NCI-H446 treated with DMSO at 0.1 percent for 48 hours (cell line): ENCODE data around the gene LGALS9.
"Not testable (repeated sequence)": the region's sequence is repeated elsewhere in the genome, so short reads cannot be mapped to it uniquely, and the experiment has no call there.

ENCODE experiments used
- DNase-seq: peaks from one replicate; lab custom pipeline; 2025; lab: John Stamatoyannopoulos, UW

The LGALS9 gene

GRCh38 chr17:27654654-27655524, 23.9 kb downstream of the LGALS9 start:
- DNase-seq, result peak; percentile 10

DNA sequence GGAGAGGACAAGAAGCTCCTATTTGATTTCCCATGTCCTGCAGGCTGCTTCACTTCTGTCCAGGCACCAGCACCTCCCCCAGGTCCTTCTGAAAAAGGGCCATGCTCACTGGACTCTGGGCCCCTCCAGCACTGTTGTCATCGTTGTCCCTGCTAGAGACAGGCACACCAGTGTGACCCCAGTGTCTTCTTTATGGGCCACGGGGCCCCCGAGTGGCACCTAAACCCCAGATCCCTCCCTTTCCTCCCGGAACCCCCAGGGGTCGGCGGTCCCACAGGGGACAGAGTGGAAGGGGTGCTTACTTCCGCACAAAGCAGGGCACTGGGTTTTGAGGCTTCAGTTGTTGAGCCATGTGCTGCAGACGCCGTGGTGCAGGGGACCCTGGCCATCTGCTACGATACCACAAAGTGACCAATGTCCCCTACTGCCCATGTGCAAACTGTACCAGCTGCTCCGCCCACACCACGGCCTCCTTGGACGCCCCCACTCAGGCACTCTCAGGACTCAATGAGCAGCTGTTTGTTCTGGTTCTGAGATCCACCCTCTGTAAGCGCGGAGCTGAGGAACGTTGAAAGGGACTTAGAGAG, 24.6 kb downstream of the LGALS9 start:
- not testable (repeated sequence) for DNase-seq

- not testable (repeated sequence) for DNase-seq
Measured at GRCh38 chr17:27656620-27657019, 25.6 kb downstream of the LGALS9 start.

DNA sequence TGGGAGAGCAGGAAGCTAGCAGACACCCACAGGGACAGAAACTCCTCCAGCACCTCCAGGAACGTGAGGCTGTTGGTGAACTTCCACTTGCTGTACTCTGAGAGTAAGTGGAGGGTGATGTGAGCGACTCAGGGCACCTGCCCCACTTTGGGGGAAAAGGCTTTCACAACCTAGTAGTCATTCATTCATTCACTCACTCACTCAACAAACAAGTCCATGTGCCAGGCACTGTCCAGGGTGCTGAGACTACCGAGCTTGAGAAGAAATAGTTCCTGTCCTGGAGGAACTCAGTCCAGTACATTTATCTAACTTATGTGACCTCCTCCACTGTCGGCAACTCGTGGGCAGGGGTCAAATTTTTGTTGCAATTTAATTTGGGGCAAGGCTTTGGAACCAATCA, 26.6 kb downstream of the LGALS9 start:
- DNase-seq, result no peak

DNA sequence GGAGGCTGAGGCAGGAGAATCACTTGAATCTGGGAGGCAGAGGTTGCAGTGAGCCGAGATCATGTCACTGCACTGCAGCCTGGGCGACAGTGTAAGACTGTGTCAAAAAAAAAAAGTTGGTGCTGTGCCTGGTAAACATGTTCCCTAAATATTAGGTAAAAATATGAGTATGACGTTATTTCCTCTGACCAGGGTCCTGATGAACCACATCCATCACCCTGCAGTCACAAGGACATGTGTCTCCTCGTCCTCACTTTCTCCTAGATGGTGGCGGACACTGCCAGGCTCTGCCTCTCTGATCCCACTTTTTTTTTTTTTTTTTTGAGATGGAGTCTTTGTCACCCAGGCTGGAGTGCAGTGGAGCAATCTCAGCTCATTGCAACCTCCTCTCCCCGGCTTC, 28.7 kb downstream of the LGALS9 start:
- DNase-seq, result no peak

DNA sequence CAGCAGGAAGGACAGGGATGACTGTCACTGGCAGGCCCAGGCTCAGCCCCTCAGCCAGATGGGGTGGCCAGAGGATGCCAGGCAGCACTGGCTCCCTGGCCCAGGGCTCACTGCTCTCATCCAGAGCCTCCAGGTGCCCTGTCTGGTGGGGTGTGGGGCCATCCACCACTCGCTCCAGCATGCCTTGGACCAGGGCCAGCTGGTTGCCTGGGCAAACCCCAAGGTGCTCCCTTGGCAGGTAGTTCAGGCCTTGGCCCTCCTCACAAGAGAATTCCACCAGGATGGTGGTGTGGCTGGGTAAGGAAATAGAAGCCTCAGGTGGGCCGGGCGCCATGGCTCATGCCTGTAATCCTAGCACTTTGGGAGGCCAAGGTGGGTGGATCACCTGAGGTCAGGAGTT, 29.4 kb downstream of the LGALS9 start:
- no peak for DNase-seq

- DNase-seq, result no peak
Measured at GRCh38 chr17:27663936-27664605, 33.1 kb downstream of the LGALS9 start.

DNA sequence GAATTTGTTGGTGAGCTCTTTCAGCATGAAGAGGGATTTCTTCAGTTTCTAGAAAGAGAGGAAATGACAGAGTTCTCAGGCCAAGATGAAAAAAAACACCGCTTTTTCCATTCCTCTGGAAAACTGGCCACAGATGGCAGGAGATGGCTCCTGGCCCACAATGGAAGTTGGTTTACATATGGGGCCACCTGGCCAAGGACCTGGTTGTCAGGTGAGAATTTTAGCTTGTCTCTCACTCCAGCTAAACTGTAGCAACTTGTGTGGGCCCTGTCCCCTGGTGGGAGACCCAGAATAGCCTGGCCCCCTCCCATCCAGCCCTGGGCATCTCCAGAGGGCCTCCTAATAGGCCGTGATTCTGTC, 33.6 kb downstream of the LGALS9 start:
- no peak for DNase-seq

DNA sequence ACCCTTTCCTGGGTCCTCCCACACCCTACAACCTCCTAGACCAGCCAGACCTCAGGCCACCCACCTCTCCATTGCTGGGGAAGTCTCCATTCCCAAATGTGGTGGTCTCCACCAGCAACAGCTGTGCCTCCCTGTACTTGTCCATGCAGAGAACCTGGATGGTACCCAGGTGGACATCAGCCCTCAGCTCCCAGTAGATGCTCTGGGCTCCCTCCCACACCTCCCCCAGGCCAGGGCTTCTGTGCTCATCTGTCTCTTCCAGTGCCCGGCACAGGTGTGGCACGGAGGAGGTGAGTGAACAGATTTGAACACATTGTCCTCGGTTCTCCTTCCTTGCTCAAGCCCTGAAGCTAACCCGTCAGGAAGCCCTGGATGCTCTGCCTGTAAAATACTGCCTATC, 34.6 kb downstream of the LGALS9 start:
- DNase-seq, result no peak

GRCh38 chr17:27666270-27666669, 35.3 kb downstream of the LGALS9 start:
- DNase-seq, result not testable (repeated sequence)

- DNase-seq, result no peak
Measured at GRCh38 chr17:27666831-27667560, 36.0 kb downstream of the LGALS9 start.

GRCh38 chr17:27667656-27668487, 36.9 kb downstream of the LGALS9 start:
- DNase-seq, result no peak

DNA sequence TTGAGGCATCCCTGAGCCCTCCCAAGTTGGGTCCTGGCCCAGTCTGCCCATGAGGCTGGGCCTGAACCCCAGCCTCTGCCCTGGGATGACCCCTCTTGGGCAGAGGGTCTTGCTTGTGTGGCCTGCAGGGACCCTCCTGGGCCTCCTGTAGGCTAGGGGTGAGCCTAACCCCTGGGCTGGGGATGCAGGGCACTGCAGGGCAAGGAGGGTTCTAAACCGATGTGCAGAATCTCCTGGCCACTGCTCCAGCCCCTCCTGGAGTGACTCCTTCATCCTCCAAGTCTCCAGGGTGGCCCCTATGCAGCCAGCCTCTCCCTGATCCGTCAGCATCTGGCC, 37.5 kb downstream of the LGALS9 start:
- DNase-seq, result no peak

- no peak for DNase-seq
Measured at GRCh38 chr17:27669136-27669535, 38.1 kb downstream of the LGALS9 start.

DNA sequence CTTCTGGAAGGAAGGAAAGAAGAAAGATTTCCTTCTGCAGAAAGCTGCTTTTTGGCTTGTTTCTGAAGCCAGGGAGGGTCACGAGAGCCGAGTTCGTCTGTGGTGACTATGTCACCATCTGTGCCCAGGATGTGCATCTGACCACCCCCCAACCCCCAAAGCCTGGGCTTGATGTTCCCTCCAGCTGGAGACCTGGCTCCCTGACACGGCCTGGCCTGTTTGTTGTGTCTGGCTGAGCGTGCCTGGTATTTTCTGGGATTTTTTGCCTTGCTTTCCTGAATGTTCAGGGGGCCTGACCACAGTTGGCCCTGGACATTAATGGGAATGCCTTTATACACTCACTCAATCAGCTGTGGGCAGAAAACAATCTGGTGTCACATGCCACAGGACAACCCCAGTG, 38.9 kb downstream of the LGALS9 start:
- no peak for DNase-seq

DNA sequence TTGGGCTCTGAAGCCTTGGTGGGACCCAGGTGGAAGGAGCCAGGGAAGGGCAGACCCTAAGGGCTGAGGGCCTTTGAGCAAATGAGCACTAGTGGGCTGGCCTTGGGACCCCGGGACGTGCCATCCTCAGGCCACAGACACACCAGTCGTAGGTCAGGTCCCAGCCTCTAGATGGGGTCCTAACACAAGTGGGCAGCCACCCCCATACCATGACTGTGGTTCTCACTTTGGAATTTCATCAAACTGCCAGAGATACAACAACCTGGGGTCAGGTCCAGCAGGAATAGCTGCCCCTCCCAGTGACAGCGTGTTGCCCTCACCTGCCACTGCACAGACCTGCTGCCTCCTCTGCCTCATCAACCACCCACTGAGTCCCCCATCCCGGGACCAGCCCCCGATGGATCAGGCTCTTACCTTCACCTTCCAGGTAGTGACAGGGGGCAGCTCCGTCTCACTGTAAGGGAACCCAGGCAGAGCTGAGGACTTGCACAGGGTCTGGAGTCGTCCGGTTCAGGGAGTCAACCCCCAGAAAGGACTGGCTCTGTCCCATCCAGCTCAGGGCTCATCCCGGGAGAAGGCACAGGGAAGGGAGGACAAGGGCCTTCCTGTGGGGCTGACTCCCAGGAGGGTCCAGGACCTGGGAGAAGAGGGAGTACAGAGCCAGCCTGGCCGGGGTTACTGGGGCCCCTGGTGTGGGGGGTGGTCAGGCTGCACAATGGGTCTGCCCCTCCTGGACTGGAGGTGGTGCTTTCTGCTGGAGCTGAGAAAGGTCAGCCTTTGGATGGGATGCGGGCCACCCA, 40.0 kb downstream of the LGALS9 start:
- DNase-seq, result no peak

DNA sequence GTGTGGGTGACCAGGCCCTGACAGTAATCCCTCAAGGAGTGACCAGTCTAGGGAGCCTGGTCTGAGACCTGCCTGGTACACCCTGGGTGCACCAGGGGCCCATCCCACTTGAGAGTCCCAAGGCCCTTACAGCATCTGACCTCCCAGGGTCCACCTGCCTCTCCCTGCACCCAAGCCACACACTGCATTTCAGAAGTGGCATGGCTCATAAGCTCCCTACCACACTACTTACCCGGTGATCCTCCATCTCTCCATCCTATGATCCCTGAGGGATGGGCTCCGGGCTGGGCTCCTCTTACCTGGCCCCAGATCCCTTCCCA, 40.6 kb downstream of the LGALS9 start:
- DNase-seq, result no peak

- DNase-seq, result not testable (repeated sequence)
Measured at GRCh38 chr17:27671977-27672480, 41.0 kb downstream of the LGALS9 start.

DNA sequence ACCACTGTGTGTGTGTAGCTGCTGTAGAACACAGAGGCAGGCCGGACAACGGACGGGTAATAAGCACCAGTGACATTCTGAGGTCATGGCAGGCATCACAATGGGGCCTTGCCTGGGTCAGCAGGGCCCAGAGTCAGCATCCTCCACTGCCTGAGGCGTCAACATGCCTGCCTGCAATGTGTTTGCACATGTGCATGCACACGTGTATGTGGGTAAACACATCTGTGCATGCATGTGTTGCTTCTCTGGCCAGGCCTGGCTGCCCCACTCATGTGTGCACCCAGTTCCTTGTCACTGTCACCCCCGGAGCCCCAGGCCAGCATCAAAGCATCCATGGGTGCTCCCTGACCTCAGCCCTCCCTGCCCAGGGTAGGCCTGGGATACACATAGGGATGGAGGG, 43.3 kb downstream of the LGALS9 start:
- DNase-seq, result no peak

GRCh38 chr17:27677191-27677590, 46.2 kb downstream of the LGALS9 start:
- DNase-seq, result no peak

DNA sequence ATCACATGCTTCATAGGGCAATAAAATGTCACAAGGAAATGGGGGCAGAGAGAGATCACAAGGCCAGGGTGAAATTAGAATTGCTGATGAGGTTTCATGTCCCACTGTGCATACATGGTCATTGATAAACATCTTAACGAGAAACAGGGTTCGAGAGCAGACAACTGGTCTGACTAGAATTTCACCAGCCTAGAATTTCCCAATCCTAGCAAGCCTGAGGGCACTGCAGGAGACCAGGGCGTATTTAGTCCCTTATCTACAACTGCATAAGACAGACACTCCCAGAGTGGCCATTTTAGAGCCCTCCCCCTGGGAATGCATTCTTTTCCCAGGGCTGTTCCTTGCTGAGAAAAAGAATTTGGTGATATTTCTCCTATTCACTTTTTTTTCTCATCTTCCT, 55.3 kb downstream of the LGALS9 start:
- not testable (repeated sequence) for DNase-seq
